LNCaP clone FGC (cell line): Measurements from ENCODE around the gene HMMR.

Source experiments
- DNase-seq: peaks from one replicate; pipeline ENCODE4 v3.0.0-alpha.2; 2011; ENCODE audit warnings: low read depth
- H3K4me3 ChIP-seq: 2 replicates; pipeline ENCODE4 v1.5.1; 2011; ENCODE audit warnings: mild to moderate bottlenecking, low read depth, low read length, control low read depth
- TF ChIP-seq, protein P1 (sequence below): IDR thresholded peaks from 2 replicates; pipeline ENCODE4 v1.5.1; 2012; ENCODE audit warnings: mild to moderate bottlenecking; ENCODE audit not compliant: control insufficient read depth, insufficient read depth; ENCODE audit errors: extremely low read depth

Gene HMMR

DNA sequence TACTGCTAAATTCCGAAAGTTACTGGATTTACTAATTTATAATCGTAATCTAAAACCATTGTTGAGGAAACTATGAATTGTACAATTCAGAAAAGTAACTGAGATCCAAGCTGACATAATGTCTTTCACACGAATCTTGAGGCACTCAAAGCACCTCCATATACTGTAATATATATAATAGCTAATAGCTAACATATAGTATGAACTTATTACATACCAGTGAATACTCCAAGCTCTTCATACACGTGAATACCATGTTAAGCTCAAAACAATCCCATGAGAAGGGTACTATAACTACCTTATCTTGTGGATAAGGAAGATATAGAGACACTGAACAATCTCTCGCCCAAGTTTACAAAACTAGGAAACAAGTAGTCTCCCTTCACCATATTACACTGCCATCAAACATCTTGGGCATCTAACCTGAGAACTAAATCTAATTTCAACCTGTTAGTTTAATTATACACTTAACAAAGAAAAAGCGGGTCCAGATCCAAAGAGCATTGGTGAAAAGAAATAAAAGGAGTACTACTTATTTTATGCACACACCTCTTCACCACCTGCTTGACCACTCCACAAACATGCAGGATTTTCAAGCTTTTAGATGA, 1.6 kb upstream of the HMMR start:
- TF ChIP-seq, protein P1, sequence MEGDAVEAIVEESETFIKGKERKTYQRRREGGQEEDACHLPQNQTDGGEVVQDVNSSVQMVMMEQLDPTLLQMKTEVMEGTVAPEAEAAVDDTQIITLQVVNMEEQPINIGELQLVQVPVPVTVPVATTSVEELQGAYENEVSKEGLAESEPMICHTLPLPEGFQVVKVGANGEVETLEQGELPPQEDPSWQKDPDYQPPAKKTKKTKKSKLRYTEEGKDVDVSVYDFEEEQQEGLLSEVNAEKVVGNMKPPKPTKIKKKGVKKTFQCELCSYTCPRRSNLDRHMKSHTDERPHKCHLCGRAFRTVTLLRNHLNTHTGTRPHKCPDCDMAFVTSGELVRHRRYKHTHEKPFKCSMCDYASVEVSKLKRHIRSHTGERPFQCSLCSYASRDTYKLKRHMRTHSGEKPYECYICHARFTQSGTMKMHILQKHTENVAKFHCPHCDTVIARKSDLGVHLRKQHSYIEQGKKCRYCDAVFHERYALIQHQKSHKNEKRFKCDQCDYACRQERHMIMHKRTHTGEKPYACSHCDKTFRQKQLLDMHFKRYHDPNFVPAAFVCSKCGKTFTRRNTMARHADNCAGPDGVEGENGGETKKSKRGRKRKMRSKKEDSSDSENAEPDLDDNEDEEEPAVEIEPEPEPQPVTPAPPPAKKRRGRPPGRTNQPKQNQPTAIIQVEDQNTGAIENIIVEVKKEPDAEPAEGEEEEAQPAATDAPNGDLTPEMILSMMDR = no peak
- peak overlapping the region; percentile 65 for H3K4me3 ChIP-seq
- DNase-seq = no peak

DNA sequence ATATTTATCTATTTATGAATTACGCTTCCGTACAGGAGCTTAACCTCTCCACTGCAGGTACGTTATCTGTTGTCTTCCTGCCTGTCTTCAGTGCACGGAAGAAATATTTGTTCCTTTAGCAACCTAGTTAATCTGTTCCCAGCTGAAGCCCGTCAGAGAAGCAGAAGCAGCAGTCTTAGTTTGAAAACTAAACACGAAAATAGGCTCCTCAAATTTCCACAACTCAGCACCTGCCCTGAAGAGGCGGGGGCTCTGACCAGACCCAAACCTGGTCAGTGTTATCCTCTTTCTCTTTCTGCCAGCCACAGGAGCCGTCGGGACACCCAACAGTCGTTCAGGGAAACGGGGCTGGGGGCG, 992 bp upstream of the HMMR start:
- H3K4me3 ChIP-seq = peak overlapping the region; percentile 65
- no peak for DNase-seq
- TF ChIP-seq, protein P1 = no peak

DNA sequence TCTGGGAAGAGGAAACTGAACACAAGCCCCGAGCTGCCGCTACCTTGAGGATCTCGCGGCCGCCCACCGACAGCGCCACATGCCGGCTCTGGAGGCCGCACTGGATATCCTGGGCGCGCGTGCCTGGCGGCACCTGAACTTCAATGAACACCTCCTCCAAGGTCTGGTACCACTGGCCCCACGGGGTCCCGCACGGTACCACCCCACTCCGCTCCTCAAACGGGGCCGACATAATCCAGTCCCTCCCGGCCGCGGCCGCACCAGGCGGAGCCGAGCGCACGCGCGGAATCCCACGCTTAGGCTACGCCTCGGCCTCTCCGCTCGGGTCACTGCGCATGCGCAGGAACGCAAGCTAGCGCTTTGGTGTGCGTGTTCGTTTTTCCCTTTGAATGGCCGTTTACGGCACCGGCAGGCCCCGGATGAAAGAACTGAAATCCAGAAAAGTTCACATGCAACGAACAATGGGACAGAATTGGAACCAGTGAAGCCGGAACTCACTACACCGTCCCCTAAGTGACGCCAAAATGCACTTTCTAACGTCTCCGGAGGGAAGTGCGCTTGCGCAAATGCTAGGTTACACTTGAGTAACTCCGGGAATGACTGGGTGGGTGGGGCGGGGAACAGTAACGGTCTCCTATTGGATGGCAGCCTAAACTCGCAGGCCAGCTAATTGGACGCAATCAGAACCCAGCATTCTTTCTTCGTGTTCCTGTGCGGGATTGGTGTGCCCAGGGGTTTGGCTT, 442 bp upstream of the HMMR start, which contains the start of gene NUDCD2:
Gene NUDCD2 (minus strand): TSS at position 284 of the 743 bp plus-strand sequence. CDS start 52 bp downstream, at position 232.
- peak; percentile 98 for DNase-seq
- H3K4me3 ChIP-seq = peak within 1 kb of the TSS; percentile 65
- TF ChIP-seq, protein P1 = peak; percentile 19; the same call in 1 of the 2 replicates

DNA sequence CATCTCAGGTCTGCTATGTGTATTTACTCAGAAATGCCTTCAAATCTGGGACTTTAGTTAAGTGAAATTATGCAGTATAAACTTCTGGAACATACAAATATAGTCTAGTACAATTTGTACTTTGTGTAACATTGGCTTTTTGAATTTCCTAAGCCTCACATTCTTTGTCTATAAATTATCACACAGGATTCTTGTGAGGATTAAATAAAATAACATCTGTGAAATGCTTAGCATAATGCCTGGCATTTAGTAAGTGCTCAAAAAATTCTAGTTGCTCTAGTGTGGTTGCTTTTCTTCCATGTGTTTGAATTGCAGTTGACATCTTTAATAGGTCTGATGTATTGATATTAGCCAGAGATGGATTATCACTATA, 2.6 kb downstream of the HMMR start:
- H3K4me3 ChIP-seq = no peak overlapping the region
- no peak for DNase-seq
- TF ChIP-seq, protein P1 = no peak

DNA sequence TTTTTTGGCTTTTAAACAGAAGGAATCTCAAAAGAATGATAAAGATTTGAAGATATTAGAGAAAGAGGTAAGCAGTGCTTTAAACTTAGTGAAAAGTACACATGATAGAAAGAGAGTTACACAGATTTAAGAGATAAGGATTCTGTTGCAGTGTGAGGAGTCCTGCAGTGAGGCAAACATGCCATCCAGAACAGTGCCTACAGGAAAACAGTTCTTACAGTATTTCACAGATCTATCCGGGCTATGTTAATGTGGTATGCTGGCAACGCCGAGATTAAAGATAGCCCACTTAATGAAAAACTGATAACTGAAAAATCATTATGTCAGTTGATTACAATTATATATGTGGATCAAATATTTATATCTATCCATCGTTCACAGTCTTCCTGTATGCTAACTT, 7.2 kb downstream of the HMMR start:
- TF ChIP-seq, protein P1 = no peak
- H3K4me3 ChIP-seq = no peak overlapping the region
- no peak for DNase-seq

DNA sequence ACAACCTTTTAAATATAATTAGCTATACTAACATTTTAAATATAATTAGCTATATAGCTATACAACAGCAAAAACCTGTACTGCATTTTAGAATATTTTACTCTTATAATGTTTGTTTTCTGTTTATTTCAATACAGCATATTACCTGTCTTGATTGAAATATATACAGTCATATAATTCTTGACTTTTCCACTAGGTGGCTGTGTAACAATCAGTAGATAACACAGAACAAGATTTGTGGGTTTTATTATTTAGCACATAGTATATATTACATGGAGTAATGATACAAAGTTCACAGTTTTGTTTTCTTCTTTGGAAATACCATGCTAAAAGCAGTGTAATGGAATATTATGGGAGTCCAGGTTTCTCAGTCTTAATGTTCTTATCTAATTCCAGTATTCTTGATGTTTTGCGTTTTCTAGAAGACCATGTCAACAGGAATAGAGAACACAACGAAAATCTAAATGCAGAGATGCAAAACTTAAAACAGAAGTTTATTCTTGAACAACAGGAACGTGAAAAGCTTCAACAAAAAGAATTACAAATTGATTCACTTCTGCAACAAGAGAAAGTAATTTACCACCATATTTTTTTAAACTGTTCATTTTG, 13.3 kb downstream of the HMMR start:
- DNase-seq = no peak
- no peak overlapping the region for H3K4me3 ChIP-seq
- TF ChIP-seq, protein P1 = peak; percentile 41; the same call in 1 of the 2 replicates

DNA sequence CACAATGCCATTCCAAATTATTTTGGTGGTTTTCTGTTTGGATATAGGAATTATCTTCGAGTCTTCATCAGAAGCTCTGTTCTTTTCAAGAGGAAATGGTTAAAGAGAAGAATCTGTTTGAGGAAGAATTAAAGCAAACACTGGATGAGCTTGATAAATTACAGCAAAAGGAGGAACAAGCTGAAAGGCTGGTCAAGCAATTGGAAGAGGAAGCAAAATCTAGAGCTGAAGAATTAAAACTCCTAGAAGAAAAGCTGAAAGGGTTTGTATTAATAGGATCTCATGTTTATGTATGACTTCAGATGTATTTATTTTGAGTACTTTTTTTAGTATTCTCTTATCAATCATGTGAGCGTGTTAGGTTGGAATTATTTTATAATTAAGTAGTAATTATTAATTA, 15.0 kb downstream of the HMMR start:
- no peak for DNase-seq
- TF ChIP-seq, protein P1 = no peak
- no peak overlapping the region for H3K4me3 ChIP-seq
